HL-60/S4 treated with phorbol 12-myristate 13-acetate at 8.2 ng/mL for 4 days and 3 days (cell line): ENCODE measurements around the gene CAMK2G.

Experiments
- in situ Hi-C: fragments of 300-500 bp; cut with MboI; formaldehyde crosslinking; loops from 2 replicates; pipeline ENCODE4 v1.15.0; 2022; ENCODE audit warnings: low sequenced_read_pairs

CAMK2G gene

GRCh38 chr10:73816917-73817729, 57.2 kb downstream of the CAMK2G start:
- in situ Hi-C loops, result no loop called here

DNA sequence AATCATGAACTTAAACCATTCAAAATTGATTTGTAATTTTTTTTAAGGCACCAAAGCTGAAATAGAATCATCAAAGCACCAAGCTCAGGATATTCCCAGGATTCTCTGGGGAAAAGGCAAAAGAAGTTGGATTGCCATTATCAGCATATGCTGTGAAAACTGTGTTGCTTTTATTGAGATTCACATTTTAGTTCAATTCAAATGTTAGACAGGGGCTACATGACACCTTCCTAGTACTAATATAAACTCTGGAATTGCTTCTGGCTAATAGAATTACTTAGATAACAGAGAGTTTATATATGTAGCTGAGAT, 58.7 kb downstream of the CAMK2G start:
- in situ Hi-C loops, result no loop called here

DNA sequence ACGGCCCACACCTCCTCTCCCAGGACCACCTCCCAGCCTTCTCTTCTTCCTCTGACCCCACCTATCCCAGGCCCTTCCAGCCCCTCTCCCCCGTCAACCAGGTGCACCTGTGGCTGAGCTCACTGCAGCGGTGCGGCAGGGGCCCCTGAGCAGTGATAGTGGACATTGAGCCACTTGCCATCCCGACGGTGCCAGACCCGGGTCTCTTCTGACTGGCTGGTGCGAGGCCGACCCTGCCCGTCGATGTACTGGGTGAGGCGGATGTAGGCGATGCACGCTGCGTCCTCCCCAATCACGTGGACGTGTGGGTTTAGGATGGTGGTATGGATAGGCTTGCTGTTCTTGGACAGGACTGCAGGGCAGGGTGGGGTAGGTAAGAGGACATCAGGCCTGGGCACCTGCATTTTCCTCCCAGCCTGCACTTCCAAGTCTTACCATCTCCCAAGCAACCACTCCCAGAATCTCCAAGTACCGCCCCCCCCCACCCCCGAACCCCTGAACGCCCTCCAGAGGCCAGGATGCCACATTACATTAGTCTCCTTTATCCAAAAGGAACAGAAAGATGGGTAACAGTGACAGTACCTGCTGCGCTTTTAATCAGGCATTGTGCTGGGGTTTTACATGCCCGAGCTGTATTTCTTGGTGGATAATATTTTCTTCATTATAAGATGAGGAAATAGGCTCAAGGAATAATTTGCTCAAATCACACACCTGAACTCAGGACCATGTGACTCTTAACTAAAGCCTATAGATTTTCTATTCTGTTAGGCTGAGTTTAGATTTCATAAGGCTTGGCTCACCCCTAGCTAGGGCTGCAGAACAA, 59.2 kb downstream of the CAMK2G start:
- in situ Hi-C loops, result no loop called here

- in situ Hi-C loops, result no loop called here
Observed at GRCh38 chr10:73814276-73814895, 60.0 kb downstream of the CAMK2G start.

GRCh38 chr10:73813333-73813732, 61.0 kb downstream of the CAMK2G start:
- in situ Hi-C loops, result no loop called here

DNA sequence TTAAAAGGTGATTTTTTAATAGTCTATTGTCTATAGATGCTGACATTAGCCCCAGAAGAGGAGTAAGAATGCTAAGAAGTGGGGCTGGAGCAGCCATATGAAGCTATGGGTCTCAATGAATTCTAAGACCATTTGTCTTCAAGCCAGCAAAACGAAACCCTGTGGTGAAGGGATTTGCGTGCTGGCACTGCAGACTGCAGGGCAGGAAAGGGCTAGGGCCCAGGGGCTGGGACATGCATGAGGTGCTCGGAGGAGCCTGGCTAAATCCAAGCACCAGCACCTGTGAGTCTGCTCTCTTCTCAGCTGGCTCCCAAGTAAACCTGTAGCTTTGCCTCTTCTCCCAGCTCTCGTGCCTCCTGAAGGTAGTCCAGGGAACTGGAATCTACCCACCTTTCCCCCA, 61.7 kb downstream of the CAMK2G start:
- in situ Hi-C loops, result no loop called here

GRCh38 chr10:73810735-73811465, 63.5 kb downstream of the CAMK2G start:
- in situ Hi-C loops, result no loop called here

DNA sequence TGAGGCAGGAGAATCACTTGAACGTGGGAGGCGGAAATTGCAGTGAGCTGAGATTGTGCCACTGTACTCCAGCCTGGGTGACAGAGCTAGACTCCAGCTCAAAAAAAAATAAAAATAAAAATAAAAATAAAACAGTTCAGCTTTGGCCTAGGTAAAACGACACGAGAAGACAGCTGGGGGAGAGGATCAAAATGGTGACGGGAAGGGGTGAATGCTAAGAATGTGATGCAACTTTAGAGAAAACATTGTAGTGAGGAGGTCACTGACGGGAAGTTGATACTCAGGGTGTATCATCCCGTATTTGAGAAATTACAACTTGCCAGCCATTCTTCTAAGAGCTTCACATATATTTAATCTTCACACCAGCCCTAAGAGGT, 64.0 kb downstream of the CAMK2G start:
- in situ Hi-C loops, result no loop called here

DNA sequence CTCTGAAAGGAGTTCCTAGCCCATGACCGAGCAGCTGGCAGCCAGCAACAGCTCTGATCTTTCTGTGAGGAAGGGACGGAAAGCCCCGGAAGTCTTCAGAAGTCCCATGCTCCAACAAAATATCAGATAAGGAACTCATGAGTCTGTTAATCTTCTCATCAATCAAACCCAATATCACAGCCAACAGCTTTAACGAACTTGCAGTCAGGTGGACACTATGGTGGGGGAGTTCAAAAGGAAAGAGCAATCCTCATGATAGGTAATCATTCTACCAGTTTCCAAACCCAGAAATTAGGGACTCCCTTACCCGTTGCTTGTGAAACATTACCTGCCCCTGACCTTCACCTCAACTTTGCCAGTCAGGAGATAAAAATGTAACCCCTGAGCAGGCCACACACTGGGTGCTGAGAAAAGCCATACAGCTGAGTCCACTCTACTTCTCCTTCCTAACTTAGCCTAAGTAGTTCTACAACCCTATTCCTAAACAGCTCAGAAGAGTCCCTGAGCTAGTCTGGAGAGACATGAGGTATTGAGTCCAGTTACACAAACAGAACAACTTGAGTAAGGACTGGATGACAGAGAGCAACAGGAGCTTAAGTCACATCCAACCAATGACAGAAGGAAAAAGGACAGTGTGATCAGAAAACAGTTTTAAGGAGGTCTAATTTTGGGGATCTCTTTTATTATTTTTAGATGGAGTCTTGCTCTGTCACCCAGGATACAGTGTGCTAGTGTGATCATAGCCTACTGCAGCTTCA, 65.1 kb downstream of the CAMK2G start:
- in situ Hi-C loops, result no loop called here

GRCh38 chr10:73808021-73808815, 66.1 kb downstream of the CAMK2G start:
- in situ Hi-C loops, result no loop called here

GRCh38 chr10:73807471-73807870, 66.9 kb downstream of the CAMK2G start:
- in situ Hi-C loops, result no loop called here

DNA sequence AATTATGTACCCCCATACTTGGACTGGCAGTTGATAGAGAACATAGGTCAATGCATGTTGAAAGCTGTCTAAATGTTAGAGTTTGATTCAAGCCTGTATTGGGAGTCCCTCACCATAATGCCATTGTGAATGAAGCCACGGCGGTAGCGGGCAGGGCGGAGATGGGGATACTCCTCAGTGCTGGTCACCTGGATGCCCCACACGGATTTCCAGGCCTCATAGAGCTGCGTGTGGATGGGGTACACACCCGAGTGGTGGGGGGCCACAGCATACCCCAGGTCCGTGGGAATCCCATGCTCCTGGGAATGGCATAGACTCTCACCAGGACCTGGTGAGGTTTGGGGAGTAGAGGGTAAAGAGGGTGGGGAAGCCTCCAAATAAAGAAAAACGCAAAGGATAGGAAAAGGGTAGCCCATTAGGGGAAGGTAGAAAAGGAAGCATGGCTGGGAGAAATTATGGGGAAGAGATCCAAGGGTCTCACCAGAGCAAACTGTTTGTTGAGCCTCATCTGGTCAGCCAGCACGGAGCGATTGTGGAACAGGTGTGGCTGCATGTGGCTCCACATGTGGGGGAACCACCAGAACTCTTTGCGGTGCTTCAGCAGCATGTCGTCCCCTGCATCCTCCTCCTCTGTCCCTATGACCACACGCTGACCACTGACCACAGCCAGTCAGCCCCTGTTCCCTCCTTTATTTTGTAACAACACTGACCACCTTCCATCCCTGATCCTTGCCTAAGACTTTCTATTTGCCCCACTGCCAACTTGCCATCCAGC, 68.0 kb downstream of the CAMK2G start:
- in situ Hi-C loops, result no loop called here

- in situ Hi-C loops, result no loop called here
Observed at GRCh38 chr10:73803680-73804286, 70.6 kb downstream of the CAMK2G start.

GRCh38 chr10:73802276-73802991, 71.9 kb downstream of the CAMK2G start:
- in situ Hi-C loops, result no loop called here

DNA sequence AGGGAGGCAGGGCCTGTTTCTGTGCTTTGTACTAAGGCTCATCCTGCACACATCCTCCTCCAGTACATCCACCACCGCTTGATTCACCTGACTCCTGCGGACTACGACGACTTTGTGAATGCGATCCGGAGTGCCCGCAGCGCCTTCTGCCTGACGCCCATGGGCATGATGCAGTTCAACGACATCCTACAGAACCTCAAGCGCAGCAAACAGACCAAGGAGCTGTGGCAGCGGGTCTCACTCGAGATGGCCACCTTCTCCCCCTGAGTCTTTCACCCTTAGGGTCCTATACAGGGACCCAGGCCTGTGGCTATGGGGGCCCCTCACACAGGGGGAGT, 73.1 kb downstream of the CAMK2G start:
- in situ Hi-C loops, result no loop called here

DNA sequence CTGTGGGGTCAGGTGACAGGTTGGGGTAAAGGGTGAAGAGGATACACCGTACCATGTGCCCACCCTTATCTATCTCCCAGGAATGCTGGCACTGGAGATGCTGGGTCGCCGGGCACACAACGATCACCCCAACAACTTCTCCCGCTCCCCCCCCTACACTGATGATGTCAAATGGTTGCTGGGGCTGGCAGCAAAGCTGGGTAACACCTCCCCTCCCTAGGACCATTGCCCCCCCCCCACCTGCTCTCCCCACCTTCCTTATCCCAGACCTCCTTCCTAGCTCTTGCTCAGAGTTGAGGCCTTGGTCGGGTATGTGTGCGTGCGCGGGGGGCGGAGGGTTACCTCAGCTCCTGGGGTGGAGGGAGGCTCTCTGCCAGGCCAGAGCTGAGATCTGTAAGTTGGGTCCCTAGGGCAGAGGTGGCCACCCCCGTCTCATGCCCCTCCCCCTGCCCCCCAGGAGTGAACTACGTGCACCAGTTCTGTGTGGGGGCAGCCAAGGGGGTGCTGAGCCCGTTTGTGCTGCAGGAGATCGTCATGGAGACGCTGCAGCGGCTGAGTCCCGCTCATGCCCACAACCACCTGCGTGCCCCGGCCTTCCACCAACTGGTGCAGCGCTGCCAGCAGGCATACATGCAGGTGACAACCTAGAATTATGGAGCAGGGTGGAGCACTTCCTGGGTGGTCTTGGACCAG, 73.6 kb downstream of the CAMK2G start:
- in situ Hi-C loops, result no loop called here

GRCh38 chr10:73799899-73800559, 74.3 kb downstream of the CAMK2G start:
- in situ Hi-C loops, result no loop called here
